Upper lobe of left lung (tissue), 6 donors: ENCODE data around the gene DNER. TPM values are rescaled to one million over a fixed set of nuclear protein-coding genes. Genes with fewer than 3 reads are reported as not detected.
A peak's percentile ranks its signal among the peaks of the same experiment; 100 is the strongest.

ENCODE experiments used
- ATAC-seq, 2 donors: fragments of 200-7000 bp; cut with Tn5 transposase; one replicate each; pipeline ENCODE4 v1.9.1; 2022; ENCODE audit warnings: mild to moderate bottlenecking in 2 of 2, moderate library complexity in 2 of 2; ENCODE audit not compliant: low FRiP score in 2 of 2
- DNase-seq, 2 donors: peaks; one replicate each; pipeline ENCODE4 v3.0.0-alpha.2; 2019 to 2020
- H3K27ac ChIP-seq, 4 donors: fragments of 200-600 bp; sonication (generic); one replicate each; pipeline ENCODE4 v1.5.1; 2016 to 2019
- H3K27me3 ChIP-seq, 4 donors: fragments of 200-600 bp; sonication (generic); one replicate each; pipeline ENCODE4 v1.5.1; 2017 to 2019
- H3K36me3 ChIP-seq, 4 donors: fragments of 200-600 bp; sonication (generic); one replicate each; pipeline ENCODE4 v1.5.1; 2016 to 2019
- H3K4me1 ChIP-seq, 4 donors: fragments of 200-600 bp; sonication (generic); one replicate each; pipeline ENCODE4 v1.5.1; 2018 to 2019
- H3K4me3 ChIP-seq, 4 donors: fragments of 200-600 bp; sonication (generic); one replicate each; pipeline ENCODE4 v1.5.1; 2017 to 2019; ENCODE audit warnings: mild to moderate bottlenecking in 2 of 4, moderate library complexity in 1 of 4
- H3K9me3 ChIP-seq, 4 donors: fragments of 200-600 bp; sonication (generic); one replicate each; pipeline ENCODE4 v1.5.1; 2018 to 2019
- EP300 ChIP-seq, 4 donors: sonication (generic); formaldehyde crosslinking; IDR thresholded peaks; one replicate each; pipeline ENCODE4 v1.5.1; 2017; ENCODE audit warnings: antibody characterized with exemption in 4 of 4, control low read depth in 2 of 4
- POLR2A ChIP-seq, 4 donors: fragments of 450-650 bp; IDR thresholded peaks; one replicate each; pipeline ENCODE4 v1.5.1; 2016 to 2017; ENCODE audit warnings: antibody characterized with exemption in 4 of 4, mild to moderate bottlenecking in 2 of 4
- POLR2AphosphoS5 ChIP-seq, 2 donors: sonication (generic); formaldehyde crosslinking; IDR thresholded peaks; one replicate each; pipeline ENCODE4 v1.5.1; 2017; ENCODE audit warnings: antibody characterized with exemption in 2 of 2
- WGBS, 2 donors: methylation state at CpG; one replicate each; pipeline ENCODE4 v1.1.5; 2017 to 2018; 5-methylcytosine and 5-hydroxymethylcytosine counted together
- total RNA-seq, 6 donors: library from RNA; depleted of rRNA in 4 of 6; stranded (reverse); fragments of >200 nt in 4 of 6; gene quantifications; one replicate each; pipeline versions ENCODE4 v1.1.0 to v1.2.1, GENCODE V29; 2016 to 2021
- TF ChIP-seq, protein P1 (sequence below), 6 experiments: fragments of 450-650 bp in 4 of 6; fragments of 200-600 bp in 2 of 6; sonication (generic) in 2 of 6; IDR thresholded peaks; one replicate each; pipeline ENCODE4 v1.5.1; 2016 to 2019; ENCODE audit warnings: antibody characterized with exemption in 6 of 6
- donor health status: DM: no; HTN: no; CAD: no; lungs with moderate emphysema.
- donor health status: DM: no; HTN: yes; CAD: no; lungs with severe emphysema.

The DNER gene
- total RNA-seq, 6 donors from 2014 or later, result 0.31 to 2.1 (median 0.98) TPM

DNA sequence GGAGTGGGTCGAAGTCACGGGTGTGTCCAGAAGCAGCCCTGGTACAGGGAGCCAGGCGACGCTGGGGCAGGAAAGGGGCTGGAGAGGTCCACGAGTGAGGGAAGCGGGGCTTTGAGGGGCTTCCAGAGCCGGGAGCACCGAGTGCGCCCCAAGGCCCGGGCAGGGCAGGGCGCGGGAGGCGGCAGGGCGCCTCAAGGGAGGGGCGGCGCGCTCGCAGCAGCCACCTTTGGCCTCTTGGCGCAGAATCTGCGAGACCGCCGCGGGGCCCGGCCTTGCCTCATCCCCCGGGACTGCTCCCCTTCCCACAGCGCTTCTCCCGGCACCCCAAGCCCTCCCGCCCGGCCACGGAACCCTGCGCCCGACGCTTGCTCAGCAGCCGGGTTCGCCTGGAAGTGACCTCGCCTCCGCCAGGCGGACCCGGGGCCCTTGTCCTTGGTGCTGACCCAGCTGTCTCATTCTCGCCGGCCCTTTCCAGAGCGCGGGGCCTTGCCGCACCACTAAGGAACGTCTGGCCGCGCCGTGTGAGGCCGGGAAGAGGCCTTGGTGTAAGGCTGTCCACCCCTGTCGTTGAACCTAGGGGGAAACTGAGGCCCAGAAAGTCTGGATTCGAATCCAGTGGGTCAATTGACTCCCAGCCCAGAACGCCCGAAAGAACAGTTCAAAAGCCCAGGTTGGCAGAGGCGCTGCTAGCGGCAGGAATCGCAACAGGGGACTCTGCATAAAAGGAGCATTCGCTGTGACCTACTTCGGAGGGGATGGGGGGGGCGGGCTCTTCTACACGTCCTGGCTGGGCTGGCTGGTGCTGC lies 584 bp upstream of the DNER start:
- Histone ChIP-seq H3K4me1 (peaks cover 15 to 24% (median 21%) of the 10 kb centered on the region in 4 donors), H3K4me3 (peak overlapping the region in 3 of 4 donors; percentile 40 to 45 (median 40)), H3K36me3 (no peaks in the 10 kb centered on the region), H3K9me3 (no peaks in the 10 kb centered on the region), H3K27ac (no peak overlapping the region), H3K27me3 (peaks cover 0 to 36% (median 21%) of the 10 kb centered on the region in 4 donors)
- no peak for TF ChIP-seq POLR2AphosphoS5 (IDR thresholded peaks at IDR 0.05)
- TF ChIP-seq POLR2A (IDR thresholded peaks at IDR 0.05), result no peak
- no peak for TF ChIP-seq EP300 (IDR thresholded peaks at IDR 0.05)
- TF ChIP-seq, protein P1, sequence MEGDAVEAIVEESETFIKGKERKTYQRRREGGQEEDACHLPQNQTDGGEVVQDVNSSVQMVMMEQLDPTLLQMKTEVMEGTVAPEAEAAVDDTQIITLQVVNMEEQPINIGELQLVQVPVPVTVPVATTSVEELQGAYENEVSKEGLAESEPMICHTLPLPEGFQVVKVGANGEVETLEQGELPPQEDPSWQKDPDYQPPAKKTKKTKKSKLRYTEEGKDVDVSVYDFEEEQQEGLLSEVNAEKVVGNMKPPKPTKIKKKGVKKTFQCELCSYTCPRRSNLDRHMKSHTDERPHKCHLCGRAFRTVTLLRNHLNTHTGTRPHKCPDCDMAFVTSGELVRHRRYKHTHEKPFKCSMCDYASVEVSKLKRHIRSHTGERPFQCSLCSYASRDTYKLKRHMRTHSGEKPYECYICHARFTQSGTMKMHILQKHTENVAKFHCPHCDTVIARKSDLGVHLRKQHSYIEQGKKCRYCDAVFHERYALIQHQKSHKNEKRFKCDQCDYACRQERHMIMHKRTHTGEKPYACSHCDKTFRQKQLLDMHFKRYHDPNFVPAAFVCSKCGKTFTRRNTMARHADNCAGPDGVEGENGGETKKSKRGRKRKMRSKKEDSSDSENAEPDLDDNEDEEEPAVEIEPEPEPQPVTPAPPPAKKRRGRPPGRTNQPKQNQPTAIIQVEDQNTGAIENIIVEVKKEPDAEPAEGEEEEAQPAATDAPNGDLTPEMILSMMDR (IDR thresholded peaks at IDR 0.05), result peak in 1 of 6 experiments; percentile 7
- DNase-seq (peak; percentile 37 to 89), ATAC-seq (peak; percentile 77 to 82)
- 2 to 4% methylated on average over 14 to 36 of the region's 60 CpGs for WGBS, 2 donors

DNA sequence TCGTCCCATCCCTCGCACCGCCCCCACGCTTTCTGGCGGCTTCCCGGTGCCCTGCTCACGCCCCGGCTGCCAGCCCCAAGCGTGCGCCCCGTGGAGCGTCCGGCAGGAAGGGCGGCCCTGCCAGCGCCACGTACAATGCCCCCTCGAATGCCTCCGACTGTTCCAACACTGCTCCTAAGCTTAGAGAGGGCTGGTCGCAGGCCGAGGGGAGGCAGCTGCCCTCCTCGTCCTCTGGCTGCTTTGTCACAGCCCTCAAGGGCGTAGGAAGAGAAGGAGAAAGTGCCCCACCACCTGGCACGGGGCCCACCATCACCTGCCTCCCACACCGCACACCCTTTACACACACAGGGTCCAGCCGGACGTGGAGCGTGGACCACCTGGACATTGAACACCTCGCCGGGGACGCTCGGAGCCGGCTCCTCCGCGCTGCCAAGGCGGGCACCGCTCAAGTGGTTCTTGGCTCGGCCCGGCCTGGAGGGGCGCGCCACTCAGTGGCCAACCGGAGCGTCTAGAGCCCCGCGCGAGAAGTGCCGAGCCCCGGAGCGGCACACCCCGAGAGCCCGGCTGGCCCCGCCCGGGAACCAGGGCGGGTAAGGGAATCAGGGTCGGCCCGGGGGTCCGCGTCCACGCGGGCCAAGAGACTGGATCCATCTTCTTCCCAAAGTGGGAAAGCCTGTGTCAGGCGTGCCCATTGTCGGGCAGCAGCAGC lies 830 bp downstream of the DNER start:
- no peaks in the 10 kb centered on the region for H3K36me3 ChIP-seq
- H3K4me1 ChIP-seq, result peaks cover 15 to 24% (median 21%) of the 10 kb centered on the region in 4 donors
- DNase-seq (peak in 1 of 2 donors; percentile 79), ATAC-seq (peak in 1 of 2 donors; percentile 23)
- H3K4me3 ChIP-seq, result peak overlapping the region in 3 of 4 donors; percentile 40 to 45 (median 40)
- WGBS, 2 donors, result 4 to 5% methylated on average over 26 to 27 of the region's 61 CpGs
- H3K9me3 ChIP-seq, result no peaks in the 10 kb centered on the region
- H3K27me3 ChIP-seq, result peaks cover 0 to 36% (median 21%) of the 10 kb centered on the region in 4 donors
- TF ChIP-seq EP300 (IDR thresholded peaks at IDR 0.05), result no peak
- TF ChIP-seq, protein P1 (IDR thresholded peaks at IDR 0.05), result no peak
- no peak for TF ChIP-seq POLR2AphosphoS5 (IDR thresholded peaks at IDR 0.05)
- TF ChIP-seq POLR2A (IDR thresholded peaks at IDR 0.05), result no peak
- no peak overlapping the region for H3K27ac ChIP-seq

DNA sequence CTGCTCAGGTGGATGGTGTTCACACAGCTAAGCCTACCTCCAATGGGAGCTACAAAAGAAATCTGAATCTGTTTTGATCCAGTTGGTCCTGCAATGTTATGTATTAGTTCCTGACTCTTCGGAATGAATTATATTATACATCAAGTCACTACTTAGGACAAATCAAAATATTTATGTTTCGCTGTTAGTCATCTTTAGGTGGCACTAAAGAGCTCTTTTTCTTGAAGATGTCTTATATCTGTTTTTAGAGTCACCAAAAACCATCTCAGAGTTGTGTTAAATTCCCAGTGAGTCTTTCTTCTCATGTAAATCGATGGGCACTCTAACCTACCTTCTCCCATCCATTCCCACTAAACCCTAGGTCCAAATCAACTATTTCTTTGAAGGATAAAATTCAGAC lies 2.2 kb downstream of the DNER start:
- 81 to 82% methylated on average over 3 of the region's 3 CpGs for WGBS, 2 donors
- ATAC-seq, result no peak
- Histone ChIP-seq H3K9me3 (no peaks in the 10 kb centered on the region), H3K4me1 (peaks cover 15 to 24% (median 21%) of the 10 kb centered on the region in 4 donors), H3K27me3 (peaks cover 0 to 36% (median 21%) of the 10 kb centered on the region in 4 donors), H3K36me3 (no peaks in the 10 kb centered on the region), H3K4me3 (no peak overlapping the region), H3K27ac (no peak overlapping the region)
- DNase-seq, result no peak
- TF ChIP-seq POLR2AphosphoS5 (IDR thresholded peaks at IDR 0.05) (no peak), POLR2A (IDR thresholded peaks at IDR 0.05) (no peak), EP300 (IDR thresholded peaks at IDR 0.05) (no peak)
- TF ChIP-seq, protein P1 (IDR thresholded peaks at IDR 0.05), result no peak

DNA sequence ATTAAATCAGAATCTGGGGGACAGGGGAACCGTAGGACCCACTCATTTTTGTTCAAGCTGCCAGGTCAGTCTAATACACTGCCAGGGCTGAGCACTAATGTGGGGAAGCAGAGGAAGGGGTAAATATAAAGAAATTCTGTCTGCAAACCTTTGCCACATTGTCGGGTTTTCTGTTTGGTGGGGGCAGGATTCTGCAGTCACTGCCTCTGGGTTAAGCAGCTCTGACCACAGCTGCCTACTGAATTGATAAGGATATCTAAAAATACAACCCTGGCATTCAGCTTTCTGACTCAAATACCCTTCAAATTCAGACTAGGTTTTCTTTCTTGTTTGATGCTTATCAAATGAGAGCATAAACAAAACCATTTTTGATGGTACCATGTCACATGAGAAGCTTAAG lies 6.0 kb downstream of the DNER start:
- TF ChIP-seq, protein P1 (IDR thresholded peaks at IDR 0.05), result no peak
- H3K36me3 ChIP-seq, result no peaks in the 10 kb centered on the region
- no peak overlapping the region for H3K4me3 ChIP-seq
- WGBS, 2 donors, result 59 to 71% methylated on average over 2 of the region's 2 CpGs
- no peak overlapping the region for H3K27ac ChIP-seq
- H3K4me1 ChIP-seq, result peaks cover 0 to 3% (median 2%) of the 10 kb centered on the region in 4 donors
- no peaks in the 10 kb centered on the region for H3K9me3 ChIP-seq
- DNase-seq (no peak), ATAC-seq (no peak)
- H3K27me3 ChIP-seq, result peaks cover 0 to 10% (median 1%) of the 10 kb centered on the region in 4 donors
